Vagina (tissue), 2 donors: ENCODE measurements around the gene TYW1. TPM values are rescaled to one million over a fixed set of nuclear protein-coding genes. Genes with fewer than 3 reads are reported as not detected.
"Not testable (repeated sequence)": the region's sequence is repeated elsewhere in the genome, so short reads cannot be mapped to it uniquely, and the experiment has no call there.

ENCODE experiments used
- DNase-seq, 2 donors: peaks; one replicate each; pipeline ENCODE4 v3.0.0-alpha.2; 2017; ENCODE audit errors: extremely low spot score in 2 of 2
- H3K27ac ChIP-seq: fragments of 200-600 bp; sonication (generic); one replicate; pipeline ENCODE4 v1.5.1; 2019
- H3K27me3 ChIP-seq: fragments of 200-600 bp; sonication (generic); one replicate; pipeline ENCODE4 v1.5.1; 2019
- H3K36me3 ChIP-seq, 2 donors: fragments of 200-600 bp; sonication (generic); one replicate each; pipeline ENCODE4 v1.5.1; 2017 to 2019
- H3K4me1 ChIP-seq: fragments of 200-600 bp; sonication (generic); one replicate; pipeline ENCODE4 v1.5.1; 2019
- H3K4me3 ChIP-seq, 2 donors: fragments of 200-600 bp; sonication (generic); 1 replicate in 1 of 2; 2 replicates in 1 of 2; pipeline ENCODE4 v1.5.1; 2016 to 2019
- H3K9me3 ChIP-seq: fragments of 200-600 bp; sonication (generic); one replicate; pipeline ENCODE4 v1.5.1; 2019
- CTCF ChIP-seq, 3 experiments: fragments of 450-650 bp in 2 of 3; fragments of 200-600 bp in 1 of 3; sonication (generic) in 1 of 3; IDR thresholded peaks; one replicate each; pipeline ENCODE4 v1.5.1; 2017 to 2019; ENCODE audit warnings: antibody characterized with exemption in 3 of 3, mild to moderate bottlenecking in 2 of 3, moderate library complexity in 2 of 3
- POLR2A ChIP-seq, 2 donors: fragments of 450-650 bp; IDR thresholded peaks; one replicate each; pipeline ENCODE4 v1.6.1; 2017; ENCODE audit warnings: antibody characterized with exemption in 2 of 2, mild to moderate bottlenecking in 2 of 2, moderate library complexity in 2 of 2
- POLR2AphosphoS5 ChIP-seq, 2 donors: sonication (generic); formaldehyde crosslinking; IDR thresholded peaks; one replicate each; pipeline ENCODE4 v1.9.0; 2017; ENCODE audit warnings: antibody characterized with exemption in 2 of 2, mild to moderate bottlenecking in 2 of 2, low read depth in 1 of 2; ENCODE audit not compliant: insufficient read depth in 1 of 2
- intact Hi-C: fragments of 100-400 bp; cut with DNase I; formaldehyde crosslinking; loops from one replicate; pipeline ENCODE4 v1.15.1; 2023
- total RNA-seq: library from RNA; depleted of rRNA; stranded (reverse); fragments of >200 nt; gene quantifications from one replicate; pipeline ENCODE4 v1.2.3, GENCODE V29; 2016

The TYW1 gene
- total RNA-seq, 1 donor from 2014 or later, result 40.8 TPM

DNA sequence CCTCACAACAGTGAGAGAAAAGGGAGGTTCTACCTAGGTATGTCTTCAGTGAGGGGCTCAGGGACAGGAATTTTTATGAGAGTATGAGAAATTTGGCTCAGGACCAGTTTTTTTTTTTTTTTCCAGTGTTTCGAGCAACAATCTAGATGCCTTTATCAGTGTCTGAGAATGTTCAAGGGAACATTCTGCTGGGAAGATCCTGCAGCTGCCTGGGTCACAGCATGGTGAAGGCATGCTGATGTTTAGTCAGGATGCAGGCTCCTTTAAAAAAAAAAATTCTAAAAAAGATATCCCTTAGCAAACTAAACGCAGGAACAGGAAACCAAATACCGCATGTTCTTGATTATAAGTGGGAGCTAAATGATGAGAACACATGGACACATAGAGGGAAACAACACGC lies 32.2 kb upstream of the TYW1 start:
- no peak for DNase-seq
- Histone ChIP-seq H3K27me3 (no peaks in the 10 kb centered on the region), H3K36me3 (peaks cover 0 to under 1% of the 10 kb centered on the region in 2 donors), H3K9me3 (no peaks in the 10 kb centered on the region), H3K4me3 (no peak overlapping the region), H3K4me1 (no peaks in the 10 kb centered on the region), H3K27ac (no peak overlapping the region)
- intact Hi-C loops, result no loop called here
- TF ChIP-seq CTCF (IDR thresholded peaks at IDR 0.05) (no peak), POLR2AphosphoS5 (IDR thresholded peaks at IDR 0.05; ENCODE audit: insufficient read depth in 1 of 2, low read depth in 1 of 2) (no peak), POLR2A (IDR thresholded peaks at IDR 0.05) (no peak)

DNA sequence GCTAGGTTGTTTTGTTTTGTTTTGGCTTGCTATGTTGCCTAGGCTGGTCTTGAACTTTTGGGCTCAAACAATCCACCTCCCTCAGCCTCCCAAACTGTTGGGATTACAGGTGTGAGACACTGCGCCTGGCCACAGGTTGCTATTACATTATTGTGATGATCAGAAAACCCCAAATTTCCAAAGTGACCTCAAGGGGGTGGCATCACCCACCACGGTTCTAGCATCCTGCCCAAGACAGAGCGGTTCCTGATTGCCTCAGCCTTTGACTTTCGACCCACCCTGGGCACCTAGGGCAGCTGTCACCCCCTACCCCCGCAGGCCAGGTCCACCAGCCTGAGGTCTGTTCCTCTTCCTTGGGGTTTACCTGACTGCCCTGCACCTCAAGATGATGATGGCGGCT lies 29.6 kb upstream of the TYW1 start:
- no peak overlapping the region for H3K27ac ChIP-seq
- H3K36me3 ChIP-seq, result no peaks in the 10 kb centered on the region
- DNase-seq, result no peak
- no peak for TF ChIP-seq POLR2AphosphoS5 (IDR thresholded peaks at IDR 0.05; ENCODE audit: insufficient read depth in 1 of 2, low read depth in 1 of 2)
- TF ChIP-seq CTCF (IDR thresholded peaks at IDR 0.05), result no peak
- no peak for TF ChIP-seq POLR2A (IDR thresholded peaks at IDR 0.05)
- H3K9me3 ChIP-seq, result no peaks in the 10 kb centered on the region
- H3K4me1 ChIP-seq, result no peaks in the 10 kb centered on the region
- intact Hi-C loops, result no loop called here
- no peaks in the 10 kb centered on the region for H3K27me3 ChIP-seq
- H3K4me3 ChIP-seq, result no peak overlapping the region

- H3K27me3 ChIP-seq, H3K4me1 ChIP-seq, H3K4me3 ChIP-seq, DNase-seq, H3K36me3 ChIP-seq, H3K9me3 ChIP-seq, H3K27ac ChIP-seq, intact Hi-C loops: not testable (repeated sequence)
These were observed 27.6 kb upstream of the TYW1 start for GRCh38 chr7:66969001-66969400.

DNA sequence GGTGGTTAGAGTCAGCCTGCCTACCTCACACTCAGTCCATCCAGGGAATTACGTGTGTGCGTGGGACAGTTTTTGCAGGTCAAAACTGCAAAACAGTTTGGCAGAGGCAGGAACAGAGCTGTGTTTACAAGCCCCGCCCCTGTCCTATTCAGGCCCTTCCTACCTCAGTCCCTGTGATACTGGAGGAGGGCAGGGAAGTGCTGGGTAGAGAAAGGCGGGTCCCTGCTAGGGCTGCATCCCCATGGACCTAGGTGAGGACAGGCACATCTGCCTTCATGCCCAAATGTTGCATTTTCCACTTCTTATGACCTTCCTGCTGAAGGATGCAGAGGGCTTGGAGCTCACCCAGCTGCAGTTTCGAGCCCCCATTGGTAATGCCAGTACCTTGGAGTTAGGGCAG lies 26.3 kb upstream of the TYW1 start:
- TF ChIP-seq POLR2A (IDR thresholded peaks at IDR 0.05) (no peak), POLR2AphosphoS5 (IDR thresholded peaks at IDR 0.05; ENCODE audit: insufficient read depth in 1 of 2, low read depth in 1 of 2) (no peak), CTCF (IDR thresholded peaks at IDR 0.05) (no peak)
- no peak for DNase-seq
- no peaks in the 10 kb centered on the region for H3K9me3 ChIP-seq
- no peak overlapping the region for H3K4me3 ChIP-seq
- H3K4me1 ChIP-seq, result no peaks in the 10 kb centered on the region
- no peak overlapping the region for H3K27ac ChIP-seq
- intact Hi-C loops, result no loop called here
- H3K27me3 ChIP-seq, result no peaks in the 10 kb centered on the region
- H3K36me3 ChIP-seq, result no peaks in the 10 kb centered on the region

DNA sequence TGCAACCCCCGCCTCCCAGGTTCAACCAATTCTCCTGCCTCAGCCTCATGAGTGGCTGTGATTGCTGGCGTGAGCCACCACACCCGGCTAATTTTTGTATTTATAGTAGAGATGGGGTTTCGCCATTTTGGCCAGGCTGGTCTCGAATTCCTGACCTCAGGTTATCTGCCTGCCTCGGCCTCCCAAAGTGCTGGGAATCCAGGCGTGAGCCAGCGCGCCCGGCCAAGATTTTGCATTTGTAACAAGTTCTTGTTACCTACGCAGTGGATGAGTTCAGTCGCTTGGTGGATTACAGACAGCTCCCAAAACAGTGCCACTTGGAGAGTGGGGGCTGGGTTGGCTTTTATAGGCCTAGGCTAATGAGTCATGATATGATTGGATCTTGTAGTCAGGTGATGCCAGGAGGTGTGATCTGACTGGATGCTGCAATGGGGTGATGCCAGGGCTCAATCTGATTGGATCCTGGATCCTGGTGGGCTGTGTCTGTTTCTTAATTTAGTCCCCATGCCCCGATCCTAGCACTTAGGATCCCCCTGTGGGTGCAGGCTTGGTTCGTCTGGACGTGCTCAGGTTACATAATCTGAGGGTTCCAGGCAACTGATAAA lies 21.5 kb upstream of the TYW1 start:
- Histone ChIP-seq H3K27ac (no peak overlapping the region), H3K9me3 (no peaks in the 10 kb centered on the region), H3K36me3 (no peaks in the 10 kb centered on the region), H3K27me3 (no peaks in the 10 kb centered on the region), H3K4me1 (no peaks in the 10 kb centered on the region), H3K4me3 (no peak overlapping the region)
- DNase-seq, result no peak
- TF ChIP-seq POLR2AphosphoS5 (IDR thresholded peaks at IDR 0.05; ENCODE audit: insufficient read depth in 1 of 2, low read depth in 1 of 2) (no peak), CTCF (IDR thresholded peaks at IDR 0.05) (no peak), POLR2A (IDR thresholded peaks at IDR 0.05) (no peak)
- intact Hi-C loops, result no loop called here

DNA sequence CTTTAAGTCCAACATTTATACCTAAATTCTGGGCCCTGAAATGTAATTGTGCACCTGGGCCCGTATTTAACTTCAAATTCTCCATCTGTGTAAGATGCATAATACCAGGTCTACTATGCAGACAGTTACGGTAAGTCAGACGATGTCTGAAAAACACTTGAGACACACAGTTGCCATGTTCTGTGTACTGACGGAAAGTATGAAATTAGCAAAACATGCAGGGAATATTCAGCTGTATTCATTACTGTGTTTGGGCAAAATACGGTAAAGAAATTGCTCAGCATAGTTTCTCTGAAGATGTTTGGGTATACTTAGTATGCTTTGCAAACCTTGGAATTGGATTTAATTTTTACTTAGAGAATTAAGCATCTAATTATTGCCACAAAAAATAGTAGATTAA lies 18.3 kb upstream of the TYW1 start:
- DNase-seq, H3K27me3 ChIP-seq, H3K27ac ChIP-seq, H3K9me3 ChIP-seq, H3K4me1 ChIP-seq, H3K4me3 ChIP-seq, intact Hi-C loops, H3K36me3 ChIP-seq: not testable (repeated sequence)

DNA sequence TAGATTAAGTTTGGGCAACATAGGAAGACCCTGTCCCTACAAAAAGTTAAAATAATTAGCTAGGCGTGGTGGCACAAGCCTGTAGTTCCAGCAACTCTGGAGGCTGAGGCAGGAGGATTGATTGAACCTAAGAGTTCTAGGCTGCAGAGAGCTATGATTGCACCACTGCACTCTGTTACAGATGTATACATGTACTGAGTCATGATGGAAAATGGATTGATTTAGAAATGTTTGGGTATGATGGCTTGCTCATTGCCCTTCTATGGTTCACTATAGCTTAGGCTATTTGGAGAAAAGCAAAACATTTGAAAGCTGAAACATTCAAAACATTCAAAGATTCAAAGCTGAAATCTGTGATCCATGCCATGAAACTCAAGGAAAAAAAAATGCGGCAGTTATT lies 17.6 kb upstream of the TYW1 start:
- H3K36me3 ChIP-seq, intact Hi-C loops, H3K27me3 ChIP-seq, DNase-seq, H3K4me3 ChIP-seq, H3K9me3 ChIP-seq, H3K4me1 ChIP-seq, H3K27ac ChIP-seq: not testable (repeated sequence)

DNA sequence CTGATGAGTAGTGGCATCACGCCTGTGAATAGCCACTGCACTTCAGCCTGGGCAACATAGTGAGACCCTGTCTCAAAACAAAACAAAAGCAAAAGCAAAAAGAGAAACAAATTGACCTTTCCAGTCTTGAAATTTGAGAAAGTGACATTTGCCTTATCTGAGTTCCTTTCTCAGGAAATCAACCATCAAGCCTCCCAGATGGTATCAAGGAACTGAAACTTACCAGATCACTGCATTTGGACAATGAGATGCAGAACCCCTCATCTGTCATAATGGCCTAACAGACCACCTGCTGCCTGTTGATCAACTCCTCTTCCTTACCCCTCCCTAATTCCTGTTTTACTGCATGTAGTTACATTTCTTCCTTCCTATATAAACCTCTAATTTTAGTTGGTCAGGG lies 16.3 kb upstream of the TYW1 start:
- H3K4me3 ChIP-seq, H3K9me3 ChIP-seq, H3K27me3 ChIP-seq, H3K27ac ChIP-seq, intact Hi-C loops, H3K36me3 ChIP-seq, DNase-seq, H3K4me1 ChIP-seq: not testable (repeated sequence)

- Histone ChIP-seq H3K36me3 (peaks cover 0 to 59% of the 10 kb centered on the region in 2 donors), H3K4me1 (peaks cover 14% of the 10 kb centered on the region)
- intact Hi-C loops, DNase-seq, H3K9me3 ChIP-seq, H3K27ac ChIP-seq, H3K27me3 ChIP-seq, H3K4me3 ChIP-seq: not testable (repeated sequence)
These were observed 7.1 kb upstream of the TYW1 start for GRCh38 chr7:66989552-66989951.
